ENCODE measurements around the gene CRYZ. TPM values are rescaled to one million over a fixed set of nuclear protein-coding genes. Genes with fewer than 3 reads are reported as not detected.

The CRYZ gene
- total RNA-seq, 1 donor: 35.1 TPM

- DNase-seq (ENCODE audit: insufficient read length, low spot score, missing footprints): peak; percentile 88
- Histone ChIP-seq H4K20me1 (ENCODE audit: insufficient read depth, low read length) (no peaks in the 10 kb centered on the region), H3K79me2 (ENCODE audit: insufficient read depth, low read length) (peaks cover 71% of the 10 kb centered on the region), H3K4me1 (ENCODE audit: insufficient read depth, low read length) (peaks cover 27% of the 10 kb centered on the region), H3K9me3 (ENCODE audit: low read depth, low read length) (peaks cover 1% of the 10 kb centered on the region), H3K4me3 (ENCODE audit: insufficient read depth, low read length) (no peak overlapping the region), H2AFZ (ENCODE audit: low read length) (no peak overlapping the region), H3K27me3 (ENCODE audit: insufficient read depth, low read length) (no peaks in the 10 kb centered on the region), H3K4me2 (ENCODE audit: insufficient read depth, low read length) (peak overlapping the region; percentile 62), H3K36me3 (ENCODE audit: insufficient read depth, low read length) (peaks cover 6% of the 10 kb centered on the region), H3K27ac (ENCODE audit: low read depth, low read length) (peak overlapping the region; percentile 19)
- TF ChIP-seq, protein P1, sequence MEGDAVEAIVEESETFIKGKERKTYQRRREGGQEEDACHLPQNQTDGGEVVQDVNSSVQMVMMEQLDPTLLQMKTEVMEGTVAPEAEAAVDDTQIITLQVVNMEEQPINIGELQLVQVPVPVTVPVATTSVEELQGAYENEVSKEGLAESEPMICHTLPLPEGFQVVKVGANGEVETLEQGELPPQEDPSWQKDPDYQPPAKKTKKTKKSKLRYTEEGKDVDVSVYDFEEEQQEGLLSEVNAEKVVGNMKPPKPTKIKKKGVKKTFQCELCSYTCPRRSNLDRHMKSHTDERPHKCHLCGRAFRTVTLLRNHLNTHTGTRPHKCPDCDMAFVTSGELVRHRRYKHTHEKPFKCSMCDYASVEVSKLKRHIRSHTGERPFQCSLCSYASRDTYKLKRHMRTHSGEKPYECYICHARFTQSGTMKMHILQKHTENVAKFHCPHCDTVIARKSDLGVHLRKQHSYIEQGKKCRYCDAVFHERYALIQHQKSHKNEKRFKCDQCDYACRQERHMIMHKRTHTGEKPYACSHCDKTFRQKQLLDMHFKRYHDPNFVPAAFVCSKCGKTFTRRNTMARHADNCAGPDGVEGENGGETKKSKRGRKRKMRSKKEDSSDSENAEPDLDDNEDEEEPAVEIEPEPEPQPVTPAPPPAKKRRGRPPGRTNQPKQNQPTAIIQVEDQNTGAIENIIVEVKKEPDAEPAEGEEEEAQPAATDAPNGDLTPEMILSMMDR (IDR thresholded peaks at IDR 0.05; ENCODE audit: extremely low read depth, low read depth, low read length): no peak
These were observed 2.9 kb downstream of the CRYZ start for GRCh38 chr1:74729741-74730478.

DNA sequence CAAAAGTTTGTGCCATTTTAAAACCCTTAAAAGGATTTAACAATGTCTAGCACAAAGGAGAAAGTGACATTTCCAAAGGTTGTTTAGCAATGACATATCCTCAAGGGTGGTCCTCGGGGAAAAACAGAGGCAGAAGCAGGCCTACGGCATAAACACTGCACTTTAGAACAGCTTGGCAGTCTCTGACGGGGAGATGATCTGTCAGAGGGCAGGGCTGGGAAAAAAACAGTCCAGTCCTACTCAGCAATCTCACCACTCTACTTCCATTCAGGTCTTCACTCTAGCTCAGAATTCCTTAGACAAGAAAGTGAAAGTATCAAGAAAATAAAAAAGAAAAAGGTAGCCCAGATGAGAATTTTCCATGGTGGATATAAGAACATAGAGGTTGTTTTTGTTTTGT, 4.1 kb downstream of the CRYZ start:
- Histone ChIP-seq H4K20me1 (ENCODE audit: insufficient read depth, low read length) (no peaks in the 10 kb centered on the region), H3K27me3 (ENCODE audit: insufficient read depth, low read length) (no peaks in the 10 kb centered on the region), H3K27ac (ENCODE audit: low read depth, low read length) (peak overlapping the region; percentile 5), H3K4me1 (ENCODE audit: insufficient read depth, low read length) (peaks cover 17% of the 10 kb centered on the region), H3K79me2 (ENCODE audit: insufficient read depth, low read length) (peaks cover 61% of the 10 kb centered on the region), H3K9me3 (ENCODE audit: low read depth, low read length) (peaks cover 1% of the 10 kb centered on the region), H2AFZ (ENCODE audit: low read length) (peak overlapping the region; percentile 23), H3K4me3 (ENCODE audit: insufficient read depth, low read length) (no peak overlapping the region), H3K36me3 (ENCODE audit: insufficient read depth, low read length) (peaks cover 6% of the 10 kb centered on the region), H3K4me2 (ENCODE audit: insufficient read depth, low read length) (no peak overlapping the region)
- DNase-seq (ENCODE audit: insufficient read length, low spot score, missing footprints): peak; percentile 69
- TF ChIP-seq, protein P1 (IDR thresholded peaks at IDR 0.05; ENCODE audit: extremely low read depth, low read depth, low read length): no peak

DNA sequence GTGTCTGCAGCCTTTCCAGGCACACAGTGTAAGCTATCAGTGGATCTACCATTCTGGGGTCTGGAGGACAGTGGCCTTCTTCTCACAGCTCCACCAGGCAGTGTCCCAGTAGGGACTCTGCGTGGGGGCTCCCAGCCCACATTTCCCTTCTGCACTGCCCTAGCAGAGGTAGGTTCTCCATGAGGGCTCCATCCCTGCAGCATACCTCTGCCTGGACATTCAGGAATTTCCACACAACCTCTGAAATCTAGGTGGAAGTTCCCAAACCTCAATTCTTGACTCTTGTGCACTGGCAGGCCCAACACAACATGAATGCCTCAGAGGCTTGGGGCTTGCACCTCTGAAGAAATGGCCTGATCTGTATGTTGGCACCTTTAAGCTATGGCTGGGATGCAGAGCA, 6.8 kb downstream of the CRYZ start:
- Histone ChIP-seq H2AFZ (ENCODE audit: low read length) (no peak overlapping the region), H3K4me2 (ENCODE audit: insufficient read depth, low read length) (no peak overlapping the region), H3K36me3 (ENCODE audit: insufficient read depth, low read length) (peaks cover 27% of the 10 kb centered on the region)

DNA sequence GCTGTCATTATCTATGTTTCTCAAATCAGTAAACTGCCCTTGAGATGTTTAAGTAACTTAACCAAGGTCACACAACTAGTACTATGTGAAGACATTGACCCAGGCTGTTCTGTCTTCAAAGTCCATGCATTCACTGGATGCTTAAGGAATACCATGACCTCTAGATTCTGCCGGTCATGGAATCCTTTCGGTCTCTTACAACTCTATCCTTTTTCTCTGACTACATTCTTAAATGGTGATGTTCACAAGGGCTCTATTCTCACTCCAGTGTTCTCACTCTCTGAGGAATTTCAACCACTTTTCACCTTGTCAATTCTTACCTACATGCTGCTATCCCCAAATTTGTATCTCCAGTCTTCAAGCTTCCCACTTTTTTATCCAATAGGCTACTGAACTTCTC, 15.2 kb downstream of the CRYZ start:
- H3K4me2 ChIP-seq (ENCODE audit: insufficient read depth, low read length): no peak overlapping the region
- H3K9me3 ChIP-seq (ENCODE audit: low read depth, low read length): no peaks in the 10 kb centered on the region
- no peak for DNase-seq (ENCODE audit: insufficient read length, low spot score, missing footprints)
- TF ChIP-seq, protein P1 (IDR thresholded peaks at IDR 0.05; ENCODE audit: extremely low read depth, low read depth, low read length): no peak
- no peaks in the 10 kb centered on the region for H3K4me1 ChIP-seq (ENCODE audit: insufficient read depth, low read length)
- H2AFZ ChIP-seq (ENCODE audit: low read length): no peak overlapping the region
- H3K4me3 ChIP-seq (ENCODE audit: insufficient read depth, low read length): no peak overlapping the region
- H4K20me1 ChIP-seq (ENCODE audit: insufficient read depth, low read length): no peaks in the 10 kb centered on the region
- H3K27me3 ChIP-seq (ENCODE audit: insufficient read depth, low read length): no peaks in the 10 kb centered on the region
- peaks cover 46% of the 10 kb centered on the region for H3K36me3 ChIP-seq (ENCODE audit: insufficient read depth, low read length)
- no peak overlapping the region for H3K27ac ChIP-seq (ENCODE audit: low read depth, low read length)
- H3K79me2 ChIP-seq (ENCODE audit: insufficient read depth, low read length): peaks cover 2% of the 10 kb centered on the region

More for the DNA sequence above, 6.8 kb downstream of the CRYZ start:
- TF ChIP-seq, protein P1 (IDR thresholded peaks at IDR 0.05; ENCODE audit: extremely low read depth, low read depth, low read length): no peak
- no peak for DNase-seq (ENCODE audit: insufficient read length, low spot score, missing footprints)
- H3K4me1 ChIP-seq (ENCODE audit: insufficient read depth, low read length): peaks cover 11% of the 10 kb centered on the region
- H3K4me3 ChIP-seq (ENCODE audit: insufficient read depth, low read length): no peak overlapping the region
- no peak overlapping the region for H3K27ac ChIP-seq (ENCODE audit: low read depth, low read length)
- H3K27me3 ChIP-seq (ENCODE audit: insufficient read depth, low read length): no peaks in the 10 kb centered on the region
- H3K79me2 ChIP-seq (ENCODE audit: insufficient read depth, low read length): peaks cover 51% of the 10 kb centered on the region
- peaks cover 1% of the 10 kb centered on the region for H3K9me3 ChIP-seq (ENCODE audit: low read depth, low read length)
- no peaks in the 10 kb centered on the region for H4K20me1 ChIP-seq (ENCODE audit: insufficient read depth, low read length)
